Measurements from ENCODE around the gene BICD2. TPM values are rescaled to one million over a fixed set of nuclear protein-coding genes. Genes with fewer than 3 reads are reported as not detected.
A peak's percentile ranks its signal among the peaks of the same experiment; 100 is the strongest.

The BICD2 gene
- total and polyA plus RNA-seq, 10 of the 15 experiments (the other 5 are each of a cell fraction or from before 2014, with no cell fraction given), result 5.3 to 25.5 (median 14.4) TPM

DNA sequence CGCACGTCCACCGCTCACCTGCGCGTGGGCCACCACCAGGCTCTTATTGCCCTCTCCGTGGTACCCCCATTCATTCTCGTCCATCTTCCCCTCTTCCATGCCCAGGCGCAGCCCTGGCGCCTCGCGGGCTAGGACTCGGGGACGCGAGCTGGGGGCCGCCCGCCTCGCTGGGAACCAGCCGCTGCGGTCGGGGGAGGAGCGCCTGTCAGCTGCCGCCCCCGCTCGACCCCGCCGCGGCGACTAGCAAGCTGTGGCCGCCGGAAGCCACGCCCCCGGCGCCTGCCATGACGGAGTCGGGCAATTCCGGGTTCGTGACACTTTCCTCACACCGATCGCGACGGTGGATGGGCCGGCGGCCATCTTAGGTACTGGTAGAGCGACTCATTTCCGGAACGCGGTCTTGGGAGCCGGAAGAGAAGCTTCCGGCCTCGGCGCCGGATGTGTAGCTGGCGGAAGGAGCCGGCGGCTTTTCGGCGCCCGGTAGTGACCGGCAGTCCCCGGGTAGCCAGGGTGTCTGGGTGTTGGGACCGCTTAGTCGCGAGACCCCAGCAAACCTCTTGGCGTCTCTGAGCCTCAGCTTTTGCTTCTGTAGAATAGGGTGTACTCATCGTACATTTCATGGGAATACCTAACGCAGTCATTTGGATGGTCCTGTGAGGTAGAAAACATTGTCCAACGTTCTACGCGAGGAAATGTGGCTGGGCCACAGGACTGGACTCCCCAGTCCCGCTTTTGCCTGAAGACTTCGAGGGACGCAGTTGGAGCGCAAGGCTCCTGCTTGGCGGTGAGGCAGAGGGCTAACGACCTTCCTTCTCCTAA, 94.5 kb downstream of the BICD2 start, which contains the start of gene IPPK (continued):
- TF ChIP-seq EGR1 (IDR thresholded peaks at IDR 0.05; ENCODE audit: borderline replicate concordance in 1 of 2, low read depth in 2 of 2, low read length in 2 of 2) (peak in 1 of 2 experiments; percentile 94; a peak in 1 of 3 replicates), HCFC1 (IDR thresholded peaks at IDR 0.05; ENCODE audit: low read length) (peak; percentile 89), ATF7 (IDR thresholded peaks at IDR 0.05; ENCODE audit: low read depth) (peak; percentile 69; the same call in 1 of the 2 replicates), SRF (IDR thresholded peaks at IDR 0.05; ENCODE audit: low read depth in 2 of 2, low read length in 2 of 2) (peak in 1 of 2 experiments; percentile 81; a peak in 2 of 4 replicates)
- TF ChIP-seq, protein P1, sequence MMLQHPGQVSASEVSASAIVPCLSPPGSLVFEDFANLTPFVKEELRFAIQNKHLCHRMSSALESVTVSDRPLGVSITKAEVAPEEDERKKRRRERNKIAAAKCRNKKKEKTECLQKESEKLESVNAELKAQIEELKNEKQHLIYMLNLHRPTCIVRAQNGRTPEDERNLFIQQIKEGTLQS (IDR thresholded peaks at IDR 0.05; ENCODE audit: borderline replicate concordance, extremely low read depth, low read depth, low read length), result no peak

DNA sequence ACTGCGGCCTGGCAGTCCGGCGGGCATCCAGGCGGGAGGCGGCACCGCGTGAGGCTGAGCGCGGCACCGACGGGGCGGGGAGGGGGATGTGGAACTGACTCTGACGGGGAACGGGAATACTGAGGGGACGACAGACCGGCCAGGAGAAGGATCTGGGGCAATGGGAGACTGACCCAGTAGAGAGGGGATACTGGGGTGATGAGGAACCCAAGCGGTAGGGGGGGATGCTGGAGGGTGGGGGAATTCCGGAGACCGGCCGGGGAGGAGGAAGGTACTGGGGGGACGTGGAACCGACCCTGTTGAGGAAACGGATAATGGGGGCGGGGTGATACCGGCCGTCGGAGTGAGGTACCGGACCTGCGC, 95.1 kb downstream of the BICD2 start:
- FAIRE-seq (no peak), DNase-seq (ENCODE audit: low read depth, low spot score) (no peak), ATAC-seq (peak; percentile 46)
- Histone ChIP-seq H3K36me3 (ENCODE audit: control insufficient read depth in 2 of 2, insufficient read depth in 2 of 2, low read length in 1 of 2) (peaks cover 0 to 14% of the 10 kb centered on the region in 2 experiments; a peak in 2 of 4 replicates), H3K27ac (ENCODE audit: control insufficient read depth, insufficient read depth) (peak overlapping the region; percentile 76), H3K27me3 (replicated peaks in 1 of 2; ENCODE audit: control insufficient read depth in 2 of 2, insufficient read depth in 2 of 2, low read length in 1 of 2) (no peaks in the 10 kb centered on the region), H3K4me1 (ENCODE audit: control insufficient read depth, insufficient read depth, low read length) (peaks cover 24% of the 10 kb centered on the region), H3K4me2 (ENCODE audit: control insufficient read depth, insufficient read depth) (peak overlapping the region; percentile 89), H3K4me3 (peak overlapping the region; percentile 91), H4K20me1 (ENCODE audit: control insufficient read depth, insufficient read depth) (peaks cover 4% of the 10 kb centered on the region; the same call in 1 of the 2 replicates), H3K9ac (ENCODE audit: control insufficient read depth, insufficient read depth, low read length) (peak overlapping the region; percentile 63), H3K9me3 (replicated peaks; ENCODE audit: control insufficient read depth, insufficient read depth, low read length) (no peaks in the 10 kb centered on the region; the same call in 2 of the 3 replicates), H3K79me2 (ENCODE audit: control insufficient read depth, insufficient read depth, low read length) (peaks cover 52% of the 10 kb centered on the region), H2AFZ (ENCODE audit: control insufficient read depth, low read depth, low read length) (peak overlapping the region; percentile 91)
- 2% methylated on average over 28 of the region's 29 CpGs for WGBS (ENCODE audit: insufficient coverage, insufficient replicate concordance, low lambda C conversion rate, missing lambda C conversion rate)
- in situ Hi-C loops (cut with MboI), result no loop called here
- no TSS peak for BruUV-seq (replicated peaks)
- TF ChIP-seq GATAD2B (conservative IDR thresholded peaks at IDR 0.05; ENCODE audit: low read depth) (no peak), ZZZ3 (IDR thresholded peaks at IDR 0.05; ENCODE audit: control insufficient read depth, insufficient read length, low read depth) (no peak), POLR2AphosphoS5 (IDR thresholded peaks at IDR 0.05; ENCODE audit: low read length) (peak; percentile 13; the same call in 1 of the 2 replicates), TCF7 (IDR thresholded peaks at IDR 0.05; ENCODE audit: borderline replicate concordance) (no peak), STAT1 (conservative IDR thresholded peaks at IDR 0.05) (no peak), NR2C2 (IDR thresholded peaks at IDR 0.05; ENCODE audit: borderline replicate concordance, control insufficient read depth, insufficient read length, low read depth) (no peak), IKZF2 (IDR thresholded peaks at IDR 0.05) (0 out of 4 replicates have a peak, but pooled peaks of 1 of the 2 experiments have one; percentile 25), SPI1 (IDR thresholded peaks at IDR 0.05; ENCODE audit: borderline replicate concordance, insufficient read depth, low read depth, low read length) (no peak), MEF2B (IDR thresholded peaks at IDR 0.05; ENCODE audit: partially characterized antibody, poor library complexity, severe bottlenecking) (peak; percentile 5), NFIC (IDR thresholded peaks at IDR 0.05; ENCODE audit: low read depth, low read length) (no peak), POLR2A (IDR thresholded peaks at IDR 0.05; ENCODE audit: low read depth, low read length) (no peak; the same call in 1 of the 2 replicates)
- ChIA-PET POLR2A (interaction anchor here (0.8 to 1.9 kb wide), 3 partner anchors 96 to 344 kb away, joined by 3 to 7 read pairs (median 5); partner anchors contain the start of genes BICD2, CENPP and NOL8), CTCF (interaction anchor here (1.0 to 2.6 kb wide), 2 partner anchors 95 to 344 kb away, joined by 4 to 12 read pairs; partner anchors contain the start of genes BICD2, CENPP and NOL8), RAD21 (ENCODE audit: unreplicated experiment) (interaction anchor here (0.9 to 1.8 kb wide), 6 partner anchors 94 to 552 kb away, joined by 3 to 9 read pairs (median 3); no protein-coding TSS in a partner anchor), SMC1A (ENCODE audit: uncharacterized antibody, unreplicated experiment) (interaction anchor here (1.7 kb wide), 1 partner anchor 15 kb away, joined by 7 read pairs; no protein-coding TSS in a partner anchor)
- intact Hi-C loops (cut with micrococcal nuclease; ENCODE audit: unreplicated experiment), result loop anchor here (5.0 kb wide), 1 partner anchor 38 kb away; no protein-coding TSS in a partner anchor
